Neural cell (in vitro differentiated cells): ENCODE data around the gene IFFO2. TPM values are rescaled to one million over a fixed set of nuclear protein-coding genes. Genes with fewer than 3 reads are reported as not detected.

Experiments used
- H2AFZ ChIP-seq: fragments of 200-600, 300-800 bp; sonication (generic), shearing (Covaris generic); 2 replicates; pipeline ENCODE4 v1.6.0; 2014; ENCODE audit warnings: low read depth, mild to moderate bottlenecking, antibody characterized with exemption, low read length, moderate library complexity
- H3F3A ChIP-seq: fragments of 200-600 bp; shearing (Covaris generic); 2 replicates; pipeline ENCODE4 v1.6.1; 2016; ENCODE audit warnings: mild to moderate bottlenecking, moderate library complexity, mixed read lengths, antibody characterized with exemption, low read length; ENCODE audit not compliant: insufficient read depth, poor library complexity, severe bottlenecking
- H3K27ac ChIP-seq: fragments of 200-600, 300-800 bp; sonication (generic), shearing (Covaris generic); 2 replicates; pipeline ENCODE4 v1.5.1; 2014; ENCODE audit warnings: mild to moderate bottlenecking, low read length, moderate library complexity
- H3K27me3 ChIP-seq: fragments of 300-800, 200-600 bp; sonication (generic), shearing (Covaris generic); 2 replicates; pipeline ENCODE4 v1.6.0; 2014; ENCODE audit warnings: mild to moderate bottlenecking, low read depth, low read length, moderate library complexity; ENCODE audit not compliant: insufficient read depth
- H3K36me3 ChIP-seq: fragments of 300-800, 200-600 bp; sonication (generic), shearing (Covaris generic); 2 replicates; pipeline ENCODE4 v1.5.1; 2014; ENCODE audit warnings: mild to moderate bottlenecking, antibody characterized with exemption, low read length, moderate library complexity; ENCODE audit not compliant: insufficient read depth
- H3K4me2 ChIP-seq: fragments of 300-800, 200-600 bp; sonication (generic), shearing (Covaris generic); 2 replicates; pipeline ENCODE4 v1.6.0; 2014; ENCODE audit warnings: mild to moderate bottlenecking, low read length
- H3K4me3 ChIP-seq: fragments of 300-800, 200-600 bp; sonication (generic), shearing (Covaris generic); 2 replicates; pipeline ENCODE4 v1.5.1; 2014; ENCODE audit warnings: mild to moderate bottlenecking, low read length, moderate library complexity
- H3K79me2 ChIP-seq: fragments of 200-600 bp; shearing (Covaris generic); replicated peaks from 2 replicates; pipeline ENCODE4 v1.6.0; 2014; ENCODE audit warnings: mild to moderate bottlenecking, low read length, moderate library complexity; ENCODE audit not compliant: insufficient read depth
- H3K9ac ChIP-seq: fragments of 300-800, 200-600 bp; sonication (generic), shearing (Covaris generic); 2 replicates; pipeline ENCODE4 v1.6.1; 2016; ENCODE audit warnings: mild to moderate bottlenecking, low read length, mixed read lengths
- H3K9me2 ChIP-seq: fragments of 200-600 bp; shearing (Covaris generic); 2 replicates; pipeline ENCODE4 v1.6.1; 2016; ENCODE audit warnings: mild to moderate bottlenecking, low read length, mixed read lengths; ENCODE audit not compliant: insufficient read depth
- H3K9me3 ChIP-seq: fragments of 200-600, 300-800 bp; sonication (generic), shearing (Covaris generic); 2 replicates; pipeline ENCODE4 v1.6.1; 2016; ENCODE audit warnings: mild to moderate bottlenecking, mixed run types, low read length, moderate library complexity, mixed read lengths
- H4K20me1 ChIP-seq: fragments of 200-600 bp; shearing (Covaris generic); 2 replicates; pipeline ENCODE4 v1.6.1; 2016; ENCODE audit warnings: mild to moderate bottlenecking, mixed run types; ENCODE audit not compliant: insufficient read depth
- EP300 ChIP-seq: fragments of 450-650 bp; conservative IDR thresholded peaks from 2 replicates; pipeline ENCODE4 v1.6.1; 2014; ENCODE audit warnings: antibody characterized with exemption, mild to moderate bottlenecking, moderate library complexity; ENCODE audit not compliant: poor library complexity, severe bottlenecking
- EZH2 ChIP-seq: fragments of 200-600, 300-800 bp; shearing (Covaris generic), sonication (generic); IDR thresholded peaks from 2 replicates; pipeline ENCODE4 v1.6.1; 2014; ENCODE audit warnings: antibody characterized with exemption, low read length, borderline replicate concordance, mild to moderate bottlenecking; ENCODE audit not compliant: insufficient read depth, poor library complexity, severe bottlenecking
- MXI1 ChIP-seq: fragments of 450-650 bp; conservative IDR thresholded peaks from 2 replicates; pipeline ENCODE4 v1.6.1; 2014; ENCODE audit warnings: antibody characterized with exemption, mild to moderate bottlenecking; ENCODE audit not compliant: poor library complexity, severe bottlenecking
- POLR2AphosphoS5 ChIP-seq: IDR thresholded peaks from 2 replicates; pipeline ENCODE4 v1.6.1; 2012
- RAD21 ChIP-seq: fragments of 450-650 bp; conservative IDR thresholded peaks from 2 replicates; pipeline ENCODE4 v1.6.1; 2014; ENCODE audit warnings: antibody characterized with exemption, mild to moderate bottlenecking, moderate library complexity
- SMC3 ChIP-seq: fragments of 450-650 bp; conservative IDR thresholded peaks from 2 replicates; pipeline ENCODE4 v1.6.1; 2014; ENCODE audit warnings: antibody characterized with exemption, mild to moderate bottlenecking, moderate library complexity; ENCODE audit not compliant: poor library complexity
- TAF1 ChIP-seq: IDR thresholded peaks from 2 replicates; pipeline ENCODE4 v1.6.1; 2012; ENCODE audit warnings: low read depth
- polyA plus RNA-seq: library from polyadenylated mRNA; depleted of rRNA; stranded (reverse); fragments of >200 nt; gene quantifications from 2 replicates; pipeline ENCODE4 v1.2.3, GENCODE V29; 2014
- TF ChIP-seq, protein P1 (sequence below): fragments of 450-650 bp; IDR thresholded peaks from 2 replicates; pipeline ENCODE4 v1.5.1; 2014; ENCODE audit warnings: antibody characterized with exemption, mild to moderate bottlenecking, moderate library complexity; ENCODE audit not compliant: poor library complexity, severe bottlenecking
- TF ChIP-seq, protein P2 (sequence below): IDR thresholded peaks from 2 replicates; pipeline ENCODE4 v1.6.1; 2012; ENCODE audit warnings: borderline replicate concordance

Gene IFFO2
- polyA plus RNA-seq, 1 donor from 2014 or later = 2.6 TPM

DNA sequence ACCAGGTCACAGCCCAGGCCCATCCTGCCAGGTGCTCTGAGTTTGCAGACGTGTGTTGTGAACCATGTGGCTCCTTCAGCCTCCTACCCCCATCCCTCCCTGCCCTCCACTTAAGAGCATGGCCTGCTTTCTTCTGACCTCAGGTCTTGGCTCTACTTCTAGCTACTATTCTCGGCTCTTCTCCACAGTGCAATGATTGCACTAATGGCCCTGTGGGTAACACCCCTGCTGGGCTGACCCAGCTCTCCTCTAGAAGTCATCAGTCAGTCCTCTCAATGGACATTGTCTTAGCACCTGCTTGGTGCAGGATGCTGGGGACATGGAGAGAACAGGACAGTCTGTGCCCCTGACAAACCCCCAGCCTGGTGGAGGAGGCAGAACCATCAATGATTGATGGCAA, 22.2 kb upstream of the IFFO2 start:
- H3K9me3 ChIP-seq = peaks cover 5% of the 10 kb centered on the region
- no peak overlapping the region for H3K4me2 ChIP-seq
- no peaks in the 10 kb centered on the region for H4K20me1 ChIP-seq
- H3K36me3 ChIP-seq = no peaks in the 10 kb centered on the region
- H3K79me2 ChIP-seq = no peaks in the 10 kb centered on the region
- no peaks in the 10 kb centered on the region for H3F3A ChIP-seq
- no peaks in the 10 kb centered on the region for H3K27me3 ChIP-seq
- no peak overlapping the region for H3K27ac ChIP-seq
- no peak overlapping the region for H2AFZ ChIP-seq
- no peak overlapping the region for H3K9ac ChIP-seq
- no peak overlapping the region for H3K4me3 ChIP-seq
- TF ChIP-seq SMC3 = no peak
- TF ChIP-seq, protein P1, sequence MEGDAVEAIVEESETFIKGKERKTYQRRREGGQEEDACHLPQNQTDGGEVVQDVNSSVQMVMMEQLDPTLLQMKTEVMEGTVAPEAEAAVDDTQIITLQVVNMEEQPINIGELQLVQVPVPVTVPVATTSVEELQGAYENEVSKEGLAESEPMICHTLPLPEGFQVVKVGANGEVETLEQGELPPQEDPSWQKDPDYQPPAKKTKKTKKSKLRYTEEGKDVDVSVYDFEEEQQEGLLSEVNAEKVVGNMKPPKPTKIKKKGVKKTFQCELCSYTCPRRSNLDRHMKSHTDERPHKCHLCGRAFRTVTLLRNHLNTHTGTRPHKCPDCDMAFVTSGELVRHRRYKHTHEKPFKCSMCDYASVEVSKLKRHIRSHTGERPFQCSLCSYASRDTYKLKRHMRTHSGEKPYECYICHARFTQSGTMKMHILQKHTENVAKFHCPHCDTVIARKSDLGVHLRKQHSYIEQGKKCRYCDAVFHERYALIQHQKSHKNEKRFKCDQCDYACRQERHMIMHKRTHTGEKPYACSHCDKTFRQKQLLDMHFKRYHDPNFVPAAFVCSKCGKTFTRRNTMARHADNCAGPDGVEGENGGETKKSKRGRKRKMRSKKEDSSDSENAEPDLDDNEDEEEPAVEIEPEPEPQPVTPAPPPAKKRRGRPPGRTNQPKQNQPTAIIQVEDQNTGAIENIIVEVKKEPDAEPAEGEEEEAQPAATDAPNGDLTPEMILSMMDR = no peak
- no peak for TF ChIP-seq TAF1
- no peak for TF ChIP-seq EZH2
- TF ChIP-seq, protein P2, sequence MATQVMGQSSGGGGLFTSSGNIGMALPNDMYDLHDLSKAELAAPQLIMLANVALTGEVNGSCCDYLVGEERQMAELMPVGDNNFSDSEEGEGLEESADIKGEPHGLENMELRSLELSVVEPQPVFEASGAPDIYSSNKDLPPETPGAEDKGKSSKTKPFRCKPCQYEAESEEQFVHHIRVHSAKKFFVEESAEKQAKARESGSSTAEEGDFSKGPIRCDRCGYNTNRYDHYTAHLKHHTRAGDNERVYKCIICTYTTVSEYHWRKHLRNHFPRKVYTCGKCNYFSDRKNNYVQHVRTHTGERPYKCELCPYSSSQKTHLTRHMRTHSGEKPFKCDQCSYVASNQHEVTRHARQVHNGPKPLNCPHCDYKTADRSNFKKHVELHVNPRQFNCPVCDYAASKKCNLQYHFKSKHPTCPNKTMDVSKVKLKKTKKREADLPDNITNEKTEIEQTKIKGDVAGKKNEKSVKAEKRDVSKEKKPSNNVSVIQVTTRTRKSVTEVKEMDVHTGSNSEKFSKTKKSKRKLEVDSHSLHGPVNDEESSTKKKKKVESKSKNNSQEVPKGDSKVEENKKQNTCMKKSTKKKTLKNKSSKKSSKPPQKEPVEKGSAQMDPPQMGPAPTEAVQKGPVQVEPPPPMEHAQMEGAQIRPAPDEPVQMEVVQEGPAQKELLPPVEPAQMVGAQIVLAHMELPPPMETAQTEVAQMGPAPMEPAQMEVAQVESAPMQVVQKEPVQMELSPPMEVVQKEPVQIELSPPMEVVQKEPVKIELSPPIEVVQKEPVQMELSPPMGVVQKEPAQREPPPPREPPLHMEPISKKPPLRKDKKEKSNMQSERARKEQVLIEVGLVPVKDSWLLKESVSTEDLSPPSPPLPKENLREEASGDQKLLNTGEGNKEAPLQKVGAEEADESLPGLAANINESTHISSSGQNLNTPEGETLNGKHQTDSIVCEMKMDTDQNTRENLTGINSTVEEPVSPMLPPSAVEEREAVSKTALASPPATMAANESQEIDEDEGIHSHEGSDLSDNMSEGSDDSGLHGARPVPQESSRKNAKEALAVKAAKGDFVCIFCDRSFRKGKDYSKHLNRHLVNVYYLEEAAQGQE = no peak
- TF ChIP-seq RAD21 = no peak
- TF ChIP-seq POLR2AphosphoS5 = no peak
- TF ChIP-seq MXI1 = no peak
- no peaks in the 10 kb centered on the region for H3K9me2 ChIP-seq

DNA sequence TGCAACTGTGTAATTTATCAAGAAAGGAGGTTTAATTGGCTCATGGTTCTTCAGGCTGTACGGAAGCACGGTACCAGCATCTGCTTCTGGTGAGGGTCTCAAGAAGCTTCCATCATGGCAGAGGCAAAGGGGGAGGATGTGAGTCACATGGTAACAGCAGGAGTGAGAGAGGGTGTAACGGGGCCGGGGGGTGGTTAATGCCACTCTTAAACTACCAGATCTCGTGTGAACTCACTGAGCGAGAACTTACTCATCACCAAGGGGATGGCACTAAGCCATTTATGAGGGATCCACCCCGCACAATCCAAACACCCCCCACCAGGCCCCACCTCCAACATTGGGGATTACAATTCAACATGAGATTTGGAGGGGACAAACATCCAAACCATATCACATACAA, 21.0 kb upstream of the IFFO2 start:
- TF ChIP-seq EP300 = no peak
- no peak for TF ChIP-seq POLR2AphosphoS5
- no peak for TF ChIP-seq MXI1
- no peak for TF ChIP-seq EZH2
- TF ChIP-seq, protein P2 = no peak
- TF ChIP-seq SMC3 = no peak
- TF ChIP-seq RAD21 = no peak
- TF ChIP-seq, protein P1 = no peak
- no peak for TF ChIP-seq TAF1
- no peaks in the 10 kb centered on the region for H3F3A ChIP-seq
- no peaks in the 10 kb centered on the region for H3K36me3 ChIP-seq
- H3K4me3 ChIP-seq = no peak overlapping the region
- no peak overlapping the region for H2AFZ ChIP-seq
- H3K27me3 ChIP-seq = no peaks in the 10 kb centered on the region
- no peak overlapping the region for H3K27ac ChIP-seq
- H3K4me2 ChIP-seq = no peak overlapping the region
- H3K79me2 ChIP-seq = no peaks in the 10 kb centered on the region
- H3K9ac ChIP-seq = no peak overlapping the region
- H3K9me2 ChIP-seq = no peaks in the 10 kb centered on the region
- peaks cover 5% of the 10 kb centered on the region for H3K9me3 ChIP-seq
- no peaks in the 10 kb centered on the region for H4K20me1 ChIP-seq
